Adipose tissue (tissue), 3 donors: ENCODE results near the gene SCAI. TPM values are rescaled to one million over a fixed set of nuclear protein-coding genes. Genes with fewer than 3 reads are reported as not detected.
"Not testable (repeated sequence)": the region's sequence is repeated elsewhere in the genome, so short reads cannot be mapped to it uniquely, and the experiment has no call there.

Source experiments
- H3K27ac ChIP-seq: one replicate; pipeline ENCODE4 v1.5.1; 2013; ENCODE audit warnings: low read depth, low read length
- WGBS, 3 donors: extraction: QIAGEN DNeasy Blood & Tissue Kit; methylation state at CpG; one replicate each; pipeline ENCODE4 v1.1.7; 2013; 5-methylcytosine and 5-hydroxymethylcytosine counted together
- polyA plus RNA-seq, 3 donors: library from polyadenylated mRNA; stranded (reverse); fragments of 200-250 nt; gene quantifications; one replicate each; pipeline ENCODE4 v1.2.3, GENCODE V29; 2013
- donor health status: healthy with polysubstance abuse.
- donor health status: Bipolar disorder and iron deficiency.
- donor health status: healthy.

SCAI gene
- polyA plus RNA-seq, 3 donors: 0.79 to 2.0 (median 0.84) TPM

- H3K27ac ChIP-seq: no peak overlapping the region
- 82 to 98% (median 88%) methylated on average over 2 of the region's 2 CpGs for WGBS, 3 donors
Measured at GRCh38 chr9:125074976-125075375, 68.4 kb downstream of the SCAI start.

- 48 to 76% (median 52%) methylated on average over 10 of the region's 10 CpGs for WGBS, 3 donors
Measured at GRCh38 chr9:125066839-125067619, 76.3 kb downstream of the SCAI start.

GRCh38 chr9:125061391-125061790 lies 81.9 kb downstream of the SCAI start:
- H3K27ac ChIP-seq: no peak overlapping the region
- WGBS, 3 donors: 91 to 96% (median 93%) methylated on average over 3 of the region's 3 CpGs

More at GRCh38 chr9:125066839-125067619, 76.3 kb downstream of the SCAI start:
- no peak overlapping the region for H3K27ac ChIP-seq

- no peak overlapping the region for H3K27ac ChIP-seq
- 88 to 94% (median 88%) methylated on average over 5 of the region's 5 CpGs for WGBS, 3 donors
Measured at GRCh38 chr9:125049212-125050049, 93.9 kb downstream of the SCAI start.

GRCh38 chr9:125043631-125044030 lies 99.7 kb downstream of the SCAI start:
- 93 to 99% (median 98%) methylated on average over 6 of the region's 6 CpGs for WGBS, 3 donors
- no peak overlapping the region for H3K27ac ChIP-seq

GRCh38 chr9:125043148-125043547 lies 100.2 kb downstream of the SCAI start:
- H3K27ac ChIP-seq: no peak overlapping the region
- WGBS, 3 donors: 96 to 99% (median 99%) methylated on average over 3 of the region's 3 CpGs

GRCh38 chr9:125038166-125038565 lies 105.2 kb downstream of the SCAI start:
- no peak overlapping the region for H3K27ac ChIP-seq
- 69 to 94% (median 78%) methylated on average over 2 of the region's 2 CpGs for WGBS, 3 donors

- WGBS, 3 donors: 84 to 86% (median 86%) methylated on average over 3 of the region's 3 CpGs
- H3K27ac ChIP-seq: no peak overlapping the region
Measured at GRCh38 chr9:125028041-125028440, 115.3 kb downstream of the SCAI start.

- H3K27ac ChIP-seq: no peak overlapping the region
- WGBS, 3 donors: 82 to 100% (median 94%) methylated on average over 1 of the region's 1 CpG
Measured at GRCh38 chr9:125024917-125025316, 118.4 kb downstream of the SCAI start.

- 97 to 98% (median 98%) methylated on average over 4 of the region's 4 CpGs for WGBS, 3 donors
Measured at GRCh38 chr9:125021069-125021468, 122.3 kb downstream of the SCAI start.

GRCh38 chr9:125015655-125016054 lies 127.7 kb downstream of the SCAI start:
- 87 to 93% (median 89%) methylated on average over 3 to 4 of the region's 5 CpGs for WGBS, 3 donors
- not testable (repeated sequence) for H3K27ac ChIP-seq

More at GRCh38 chr9:125021069-125021468, 122.3 kb downstream of the SCAI start:
- H3K27ac ChIP-seq: no peak overlapping the region

GRCh38 chr9:125012013-125012412 lies 131.3 kb downstream of the SCAI start:
- WGBS, 3 donors: 88 to 100% (median 96%) methylated on average over 3 to 4 of the region's 4 CpGs
- H3K27ac ChIP-seq: not testable (repeated sequence)

GRCh38 chr9:125008599-125008998 lies 134.7 kb downstream of the SCAI start:
- WGBS, 3 donors: 94 to 97% (median 96%) methylated on average over 2 of the region's 2 CpGs
- H3K27ac ChIP-seq: no peak overlapping the region

GRCh38 chr9:125003332-125003731 lies 140.0 kb downstream of the SCAI start:
- no peak overlapping the region for H3K27ac ChIP-seq
- WGBS, 3 donors: 81 to 96% (median 96%) methylated on average over 7 of the region's 7 CpGs

- 81 to 95% (median 91%) methylated on average over 1 of the region's 1 CpG for WGBS, 3 donors
- H3K27ac ChIP-seq: no peak overlapping the region
Measured at GRCh38 chr9:124983698-124984097, 159.6 kb downstream of the SCAI start.

GRCh38 chr9:124980431-124980830 lies 162.9 kb downstream of the SCAI start:
- no peak overlapping the region for H3K27ac ChIP-seq
- WGBS, 3 donors: 74 to 90% (median 89%) methylated on average over 4 of the region's 4 CpGs

GRCh38 chr9:124975131-124975530 lies 168.2 kb downstream of the SCAI start:
- WGBS, 3 donors: 48 to 63% (median 61%) methylated on average over 2 of the region's 2 CpGs

GRCh38 chr9:124973807-124974206 lies 169.5 kb downstream of the SCAI start:
- no peak overlapping the region for H3K27ac ChIP-seq
- WGBS, 3 donors: 93 to 97% (median 93%) methylated on average over 6 of the region's 6 CpGs

More at GRCh38 chr9:124975131-124975530, 168.2 kb downstream of the SCAI start:
- H3K27ac ChIP-seq: no peak overlapping the region

GRCh38 chr9:124972241-124972770 lies 171.0 kb downstream of the SCAI start:
- WGBS, 3 donors: 94 to 99% (median 97%) methylated on average over 2 of the region's 2 CpGs
- no peak overlapping the region for H3K27ac ChIP-seq
